Kasumi-1 (cell line): ENCODE data around the gene ATP6V1B1.

ENCODE experiments used
- DNase-seq, 2 experiments: peaks; one replicate each; lab custom pipeline; 2025; lab: John Stamatoyannopoulos, UW

The ATP6V1B1 gene

DNA sequence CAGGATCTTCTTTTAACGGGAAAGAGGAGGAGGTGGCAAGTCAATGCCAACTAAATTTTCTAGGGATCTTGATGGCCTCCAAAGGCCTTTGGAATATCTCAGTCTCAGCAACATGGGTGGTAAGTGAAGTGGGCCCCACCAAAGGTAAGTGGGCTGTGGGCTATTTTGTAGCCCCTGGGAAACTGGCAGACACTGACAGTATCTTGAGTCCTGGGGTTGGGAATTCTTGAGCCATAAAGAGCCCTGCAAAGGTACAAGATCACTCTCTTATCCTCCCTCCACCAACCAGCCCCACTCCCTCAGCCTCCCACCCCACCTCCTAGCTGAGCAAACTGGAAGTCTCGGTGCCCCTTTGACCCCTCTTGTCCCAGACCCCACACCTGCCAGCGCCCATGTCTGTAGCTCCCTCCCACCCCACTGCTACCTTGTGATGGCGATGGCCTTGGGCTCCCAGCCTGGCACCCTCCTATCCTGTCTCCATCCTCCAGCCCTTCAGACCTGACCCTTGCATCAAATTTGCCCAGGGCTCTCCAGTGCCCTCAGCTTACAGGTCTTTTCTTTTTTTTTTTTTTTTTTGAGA lies 8.5 kb downstream of the ATP6V1B1 start:
- no peak for DNase-seq

GRCh38 chr2:70946832-70947442 lies 11.2 kb downstream of the ATP6V1B1 start:
- DNase-seq = peak; percentile 71 to 86

GRCh38 chr2:70947556-70948184 lies 12.0 kb downstream of the ATP6V1B1 start:
- no peak for DNase-seq

GRCh38 chr2:70948337-70949003 lies 12.8 kb downstream of the ATP6V1B1 start:
- DNase-seq = peak; percentile 67 to 72

GRCh38 chr2:70949086-70949485 lies 13.4 kb downstream of the ATP6V1B1 start:
- DNase-seq = no peak

DNA sequence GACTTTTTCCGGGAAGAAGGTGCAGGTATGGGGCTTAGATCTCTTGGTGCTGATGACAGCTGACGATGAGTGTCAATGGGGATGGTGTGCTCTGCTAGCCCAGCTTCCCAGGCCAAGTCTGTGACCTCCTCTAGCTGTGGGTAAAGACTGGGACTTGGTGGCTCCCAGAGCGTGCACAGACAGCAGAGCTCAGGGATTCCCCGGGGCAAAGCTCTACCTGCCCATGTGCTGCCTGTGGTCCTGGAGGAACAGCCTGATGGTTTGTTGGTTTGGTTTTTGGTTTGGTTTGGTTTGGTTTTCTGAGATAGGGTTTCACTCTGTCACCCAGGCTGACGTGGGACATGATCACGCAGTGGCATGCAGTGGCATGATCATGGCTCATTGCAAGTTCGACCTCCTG lies 19.2 kb downstream of the ATP6V1B1 start:
- no peak for DNase-seq

DNA sequence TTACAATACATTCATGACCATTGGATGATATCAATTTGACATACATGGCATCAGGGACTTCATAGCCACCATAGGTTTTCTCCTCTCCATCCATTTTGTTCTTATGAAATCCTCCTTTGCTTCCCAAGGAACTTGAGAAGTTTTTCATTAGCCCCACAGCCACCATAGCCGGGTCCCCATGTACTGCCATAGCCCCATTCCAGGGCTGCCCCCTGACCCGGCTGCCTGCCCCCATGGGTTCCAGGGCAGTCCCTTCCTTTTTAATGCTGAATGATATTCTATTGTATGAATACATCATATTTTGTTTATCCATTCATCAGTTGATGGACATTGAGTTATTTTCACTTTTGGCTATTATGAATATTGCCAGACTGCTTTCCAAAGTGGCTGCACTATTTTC lies 20.4 kb downstream of the ATP6V1B1 start:
- DNase-seq = no peak

DNA sequence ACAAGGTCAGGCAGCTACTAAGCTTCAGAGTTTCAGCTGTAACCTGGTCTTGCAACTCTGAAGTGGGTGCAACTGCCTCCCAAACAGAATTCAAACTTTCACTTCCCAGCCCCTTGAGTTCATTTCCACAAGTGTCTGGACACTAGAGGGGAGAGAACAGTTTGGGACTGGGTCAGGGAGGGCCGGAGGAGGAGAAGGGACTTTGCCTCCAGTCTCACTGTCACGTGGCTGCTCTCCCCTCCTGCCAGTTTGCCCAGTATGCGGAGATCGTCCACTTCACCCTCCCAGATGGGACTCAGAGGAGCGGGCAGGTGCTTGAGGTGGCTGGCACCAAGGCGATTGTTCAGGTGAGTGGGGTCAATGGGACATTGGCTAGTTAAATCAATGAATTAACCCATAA lies 22.1 kb downstream of the ATP6V1B1 start:
- no peak for DNase-seq

- no peak for DNase-seq
Observed at GRCh38 chr2:70958759-70959158, 23.1 kb downstream of the ATP6V1B1 start.

GRCh38 chr2:70959271-70959761 lies 23.6 kb downstream of the ATP6V1B1 start:
- no peak for DNase-seq

DNA sequence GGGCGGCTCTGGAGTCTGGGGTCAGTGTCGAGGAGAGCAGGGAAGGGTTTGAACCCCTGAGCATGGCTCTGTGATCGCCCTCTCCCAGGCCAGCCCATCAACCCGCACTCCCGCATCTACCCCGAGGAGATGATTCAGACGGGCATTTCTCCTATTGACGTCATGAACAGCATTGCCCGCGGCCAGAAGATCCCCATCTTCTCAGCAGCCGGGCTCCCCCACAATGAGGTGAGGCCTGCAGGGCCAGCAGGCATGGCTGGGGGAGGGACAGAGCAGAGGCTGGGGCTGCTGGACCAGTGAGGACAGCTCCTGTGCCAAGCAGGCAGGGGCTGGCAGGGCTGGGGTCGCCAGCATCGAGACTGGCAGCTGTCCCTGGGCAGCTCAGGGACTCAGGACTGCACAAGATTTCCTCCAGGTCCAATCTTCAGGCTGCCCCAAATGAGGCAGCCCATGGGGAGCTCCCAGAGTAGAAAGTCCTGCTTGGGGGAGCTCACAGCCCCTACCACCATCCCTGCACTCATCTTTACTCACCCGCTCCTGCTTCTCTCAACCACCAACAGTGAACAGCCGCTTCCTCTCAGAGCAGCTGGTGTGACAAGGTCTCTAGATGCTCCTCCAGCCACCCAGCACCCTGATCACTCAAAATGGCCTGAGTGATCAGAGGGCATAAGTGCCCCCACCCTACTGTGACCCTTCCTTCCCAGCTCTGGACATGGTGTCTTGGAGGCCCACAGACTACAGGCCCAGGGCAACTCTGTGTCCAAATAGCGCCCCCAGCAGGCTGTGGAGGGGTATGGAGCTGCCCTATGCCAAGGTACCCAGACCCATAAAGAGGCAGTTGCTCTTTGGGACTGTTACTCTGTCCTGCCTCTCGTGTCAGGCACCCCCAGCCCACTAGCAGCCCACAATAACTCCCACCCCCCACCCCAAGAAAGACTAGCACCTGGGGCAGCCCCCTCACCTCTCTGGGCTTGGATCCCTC lies 24.4 kb downstream of the ATP6V1B1 start:
- no peak for DNase-seq

- DNase-seq = no peak
Observed at GRCh38 chr2:70960833-70961647, 25.3 kb downstream of the ATP6V1B1 start.

GRCh38 chr2:70961648-70961994 lies 25.9 kb downstream of the ATP6V1B1 start:
- no peak for DNase-seq

DNA sequence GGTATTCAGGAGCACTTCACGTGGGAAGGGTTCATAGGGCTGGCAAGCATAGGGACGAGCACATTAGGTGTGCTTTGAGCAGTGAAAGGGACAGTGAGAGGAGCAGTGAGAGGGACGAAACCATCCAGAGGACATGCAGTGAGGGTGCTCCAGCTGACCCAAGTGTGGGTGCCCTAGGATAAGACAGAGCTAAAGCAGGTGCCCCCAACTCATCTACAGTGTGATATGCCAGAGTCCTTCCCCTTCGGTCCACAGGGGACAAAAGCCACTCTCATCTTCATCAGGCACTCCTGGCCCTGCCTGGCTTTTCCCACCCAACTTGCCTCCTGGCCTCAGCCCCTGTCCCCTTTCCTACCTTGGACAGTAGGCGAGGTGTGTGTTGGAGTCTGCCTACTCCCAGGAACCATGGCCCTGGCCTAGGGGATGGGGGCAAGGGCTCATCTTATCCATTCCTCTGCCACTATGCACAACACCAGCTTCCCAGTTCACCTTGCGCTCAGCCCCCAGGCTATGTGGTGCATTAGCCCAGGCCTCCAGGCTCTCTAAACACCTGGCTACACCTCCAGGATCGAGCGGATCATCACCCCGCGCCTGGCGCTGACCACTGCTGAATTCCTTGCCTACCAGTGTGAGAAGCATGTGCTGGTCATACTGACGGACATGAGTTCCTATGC lies 26.6 kb downstream of the ATP6V1B1 start:
- no peak for DNase-seq

DNA sequence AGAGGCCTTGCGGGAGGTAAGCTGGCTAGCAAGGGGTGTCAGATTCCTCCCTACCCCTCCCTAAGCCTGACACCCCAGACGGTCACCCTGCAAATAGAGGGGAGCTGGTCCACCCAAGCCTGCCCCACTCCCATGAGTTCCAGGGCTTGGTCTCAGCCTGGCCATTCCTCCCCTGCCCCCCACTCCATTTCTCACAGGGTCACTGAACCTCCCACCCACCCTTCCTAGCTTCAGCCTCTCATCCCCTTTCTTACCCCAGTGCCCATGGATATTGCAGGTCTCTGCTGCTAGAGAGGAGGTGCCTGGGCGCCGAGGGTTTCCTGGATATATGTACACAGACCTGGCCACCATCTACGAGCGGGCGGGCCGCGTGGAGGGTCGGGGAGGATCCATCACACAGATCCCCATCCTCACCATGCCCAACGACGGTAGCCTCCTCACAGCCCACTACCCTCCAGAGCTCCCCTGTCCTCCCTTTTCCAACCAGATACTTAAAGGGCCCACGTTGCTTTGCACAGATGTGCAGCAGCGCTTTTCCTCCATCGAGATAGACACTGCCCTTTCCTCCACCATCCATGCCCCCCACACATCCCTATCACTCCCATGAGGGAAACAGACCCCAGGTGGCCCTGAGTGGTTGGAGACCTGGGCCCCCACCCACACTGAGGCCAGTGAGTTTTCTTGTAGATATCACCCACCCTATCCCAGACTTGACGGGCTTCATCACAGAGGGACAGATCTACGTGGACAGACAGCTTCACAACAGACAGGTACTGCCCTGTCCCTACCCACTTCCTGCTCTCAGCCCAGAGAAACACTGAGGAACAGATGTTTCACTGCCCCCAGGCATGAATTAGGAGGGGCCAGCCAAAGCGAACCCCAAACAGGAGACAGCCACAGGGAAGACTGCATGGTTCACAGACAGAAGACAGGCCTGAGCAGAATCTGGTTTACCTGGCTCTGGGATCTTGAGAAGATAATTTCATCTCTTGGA lies 27.5 kb downstream of the ATP6V1B1 start:
- DNase-seq = no peak

DNA sequence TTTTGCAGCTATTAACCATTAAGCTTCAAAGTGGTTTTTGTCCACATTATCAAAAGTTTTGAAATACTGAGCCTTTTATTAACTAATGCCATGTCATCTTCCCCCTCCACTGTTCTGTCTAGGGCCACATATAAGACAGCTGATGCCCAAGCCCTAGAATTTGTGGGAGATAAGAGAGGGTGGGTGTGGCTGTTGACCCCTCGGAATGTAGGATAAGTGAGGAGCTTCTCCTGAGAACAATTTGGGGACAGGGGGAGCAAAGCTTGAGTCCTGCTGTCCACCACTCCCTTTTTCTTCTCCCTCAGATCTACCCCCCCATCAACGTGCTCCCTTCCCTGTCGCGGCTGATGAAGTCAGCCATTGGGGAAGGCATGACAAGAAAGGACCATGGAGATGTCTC lies 28.4 kb downstream of the ATP6V1B1 start:
- no peak for DNase-seq

GRCh38 chr2:70964596-70965386 lies 29.1 kb downstream of the ATP6V1B1 start:
- DNase-seq = peak in 1 of 2 experiments; percentile 9

GRCh38 chr2:70965506-70965905 lies 29.8 kb downstream of the ATP6V1B1 start:
- DNase-seq = no peak
